Measurements from ENCODE around the gene TMEM225B.

TMEM225B gene

GRCh38 chr7:99606531-99606930 lies 8.5 kb downstream of the TMEM225B start:
- Histone ChIP-seq H3K4me3 (replicated peaks; ENCODE audit: low read depth, low read length) (no peak overlapping the region), H3K27me3 (replicated peaks; ENCODE audit: control insufficient read depth, insufficient read depth, low read length) (no peaks in the 10 kb centered on the region; the same call in 1 of the 2 replicates), H3K36me3 (ENCODE audit: control insufficient read depth, insufficient read depth, low read length) (no peaks in the 10 kb centered on the region)
- no peak for DNase-seq (ENCODE audit: extremely low read depth, insufficient read length)
- TF ChIP-seq, protein P1, sequence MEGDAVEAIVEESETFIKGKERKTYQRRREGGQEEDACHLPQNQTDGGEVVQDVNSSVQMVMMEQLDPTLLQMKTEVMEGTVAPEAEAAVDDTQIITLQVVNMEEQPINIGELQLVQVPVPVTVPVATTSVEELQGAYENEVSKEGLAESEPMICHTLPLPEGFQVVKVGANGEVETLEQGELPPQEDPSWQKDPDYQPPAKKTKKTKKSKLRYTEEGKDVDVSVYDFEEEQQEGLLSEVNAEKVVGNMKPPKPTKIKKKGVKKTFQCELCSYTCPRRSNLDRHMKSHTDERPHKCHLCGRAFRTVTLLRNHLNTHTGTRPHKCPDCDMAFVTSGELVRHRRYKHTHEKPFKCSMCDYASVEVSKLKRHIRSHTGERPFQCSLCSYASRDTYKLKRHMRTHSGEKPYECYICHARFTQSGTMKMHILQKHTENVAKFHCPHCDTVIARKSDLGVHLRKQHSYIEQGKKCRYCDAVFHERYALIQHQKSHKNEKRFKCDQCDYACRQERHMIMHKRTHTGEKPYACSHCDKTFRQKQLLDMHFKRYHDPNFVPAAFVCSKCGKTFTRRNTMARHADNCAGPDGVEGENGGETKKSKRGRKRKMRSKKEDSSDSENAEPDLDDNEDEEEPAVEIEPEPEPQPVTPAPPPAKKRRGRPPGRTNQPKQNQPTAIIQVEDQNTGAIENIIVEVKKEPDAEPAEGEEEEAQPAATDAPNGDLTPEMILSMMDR (IDR thresholded peaks at IDR 0.05; ENCODE audit: insufficient read depth, low read length, poor library complexity, severe bottlenecking): no peak

GRCh38 chr7:99607548-99607947 lies 9.5 kb downstream of the TMEM225B start:
- no peak for DNase-seq (ENCODE audit: extremely low read depth, insufficient read length)
- Histone ChIP-seq H3K4me3 (replicated peaks; ENCODE audit: low read depth, low read length) (no peak overlapping the region), H3K27me3 (replicated peaks; ENCODE audit: control insufficient read depth, insufficient read depth, low read length) (no peaks in the 10 kb centered on the region; the same call in 1 of the 2 replicates), H3K36me3 (ENCODE audit: control insufficient read depth, insufficient read depth, low read length) (no peaks in the 10 kb centered on the region)
- TF ChIP-seq, protein P1 (IDR thresholded peaks at IDR 0.05; ENCODE audit: insufficient read depth, low read length, poor library complexity, severe bottlenecking): no peak

DNA sequence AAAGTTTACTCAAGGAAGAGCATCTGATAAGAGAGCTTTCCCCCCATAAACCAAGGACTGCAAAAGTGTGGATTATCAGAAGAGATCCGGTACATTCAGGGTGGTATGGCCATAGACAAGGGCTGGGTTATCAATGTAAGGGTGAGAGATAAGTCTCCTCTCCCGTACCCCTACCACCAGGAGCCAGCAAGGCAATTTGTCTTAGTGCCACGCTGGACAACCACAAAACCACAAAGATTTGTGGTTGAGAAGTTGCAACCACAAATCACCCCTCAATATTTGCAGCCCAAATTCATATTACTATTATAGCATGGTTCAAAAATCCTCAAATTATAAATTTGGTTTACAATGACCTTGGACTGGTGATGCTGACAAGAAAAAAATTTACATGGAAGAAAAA lies 16.4 kb downstream of the TMEM225B start:
- DNase-seq (ENCODE audit: extremely low read depth, insufficient read length): no peak
- TF ChIP-seq, protein P1 (IDR thresholded peaks at IDR 0.05; ENCODE audit: insufficient read depth, low read length, poor library complexity, severe bottlenecking): no peak
- Histone ChIP-seq H3K36me3 (ENCODE audit: control insufficient read depth, insufficient read depth, low read length) (no peaks in the 10 kb centered on the region), H3K4me3 (replicated peaks; ENCODE audit: low read depth, low read length) (no peak overlapping the region), H3K27me3 (replicated peaks; ENCODE audit: control insufficient read depth, insufficient read depth, low read length) (no peaks in the 10 kb centered on the region)

- DNase-seq (ENCODE audit: extremely low read depth, insufficient read length): no peak
- TF ChIP-seq, protein P1 (IDR thresholded peaks at IDR 0.05; ENCODE audit: insufficient read depth, low read length, poor library complexity, severe bottlenecking): no peak
- Histone ChIP-seq H3K36me3 (ENCODE audit: control insufficient read depth, insufficient read depth, low read length) (peaks cover 8% of the 10 kb centered on the region), H3K27me3 (replicated peaks; ENCODE audit: control insufficient read depth, insufficient read depth, low read length) (no peaks in the 10 kb centered on the region), H3K4me3 (replicated peaks; ENCODE audit: low read depth, low read length) (peak overlapping the region; percentile 96)
These were observed 17.9 kb downstream of the TMEM225B start for GRCh38 chr7:99615989-99616358.

GRCh38 chr7:99616359-99617191 lies 18.5 kb downstream of the TMEM225B start, which contains the start of gene ZSCAN25:
Gene ZSCAN25, plus strand, starts transcription at chr7:99616946. Its CDS starts 2,661 bp downstream, at chr7:99619607.
- peak within 1 kb of the TSS; percentile 96 for H3K4me3 ChIP-seq (replicated peaks; ENCODE audit: low read depth, low read length)
- TF ChIP-seq, protein P1 (IDR thresholded peaks at IDR 0.05; ENCODE audit: insufficient read depth, low read length, poor library complexity, severe bottlenecking): peak; percentile 76
- peak; percentile 90 for DNase-seq (ENCODE audit: extremely low read depth, insufficient read length)
- peaks cover 12% of the 10 kb centered on the region for H3K36me3 ChIP-seq (ENCODE audit: control insufficient read depth, insufficient read depth, low read length)
- H3K27me3 ChIP-seq (replicated peaks; ENCODE audit: control insufficient read depth, insufficient read depth, low read length): no peaks in the 10 kb centered on the region
